ENCODE measurements around the gene CDRT15L2.
"Not testable (repeated sequence)": the region's sequence is repeated elsewhere in the genome, so short reads cannot be mapped to it uniquely, and the experiment has no call there.

GRCh38 chr17:20558096-20558495 lies 21.4 kb upstream of the CDRT15L2 start:
- not testable (repeated sequence) for TF ChIP-seq EZH2 (IDR thresholded peaks at IDR 0.05; ENCODE audit: insufficient read depth, poor library complexity, severe bottlenecking); EZH2phosphoT487 (IDR thresholded peaks at IDR 0.05; ENCODE audit: insufficient read depth, low read depth)

Data from GM23248 (cell line).